SK-N-SH (cell line): ENCODE results near the gene SPRED2. TPM values are rescaled to one million over a fixed set of nuclear protein-coding genes. Genes with fewer than 3 reads are reported as not detected.

Experiments
- CTCF ChIA-PET: fragments of 300-600, 350-600 bp; formaldehyde crosslinking; extraction: SDS; loops from one replicate; lab custom pipeline; 2021; lab: Yijun Ruan, JAX
- POLR2A ChIA-PET: fragments of 350-600 bp; sonication (Branson Sonifier 250); formaldehyde crosslinking; extraction: SDS; loops from one replicate; lab custom pipeline; 2020; ENCODE audit warnings: antibody characterized with exemption, inconsistent platforms; lab: Yijun Ruan, JAX
- DNase-seq: peaks from one replicate; pipeline ENCODE4 v3.0.0; 2012
- H2AFZ ChIP-seq: fragments of 200-600 bp; sonication (generic); 2 replicates; pipeline ENCODE4 v1.8.1; 2016; ENCODE audit warnings: antibody characterized with exemption, mild to moderate bottlenecking, low read depth
- H3F3A ChIP-seq: fragments of 200-600 bp; sonication (generic); replicated peaks from 2 replicates; pipeline ENCODE3; 2016; ENCODE audit warnings: antibody characterized with exemption, mild to moderate bottlenecking; ENCODE audit not compliant: insufficient read depth
- H3K27ac ChIP-seq, 2 experiments: fragments of 200-500 bp in 1 of 2; fragments of 200-600 bp in 1 of 2; sonication (Bioruptor generic) in 1 of 2; sonication (generic), shearing (Covaris generic) in 1 of 2; 2 replicates each; pipeline versions ENCODE4 v1.5.1 to v1.6.1; 2014 to 2016; ENCODE audit warnings: low read depth in 2 of 2, inconsistent platforms in 1 of 2, low read length in 1 of 2, mild to moderate bottlenecking in 1 of 2, mixed read lengths in 1 of 2
- H3K27me3 ChIP-seq: fragments of 200-600 bp; sonication (generic), shearing (Covaris generic); 2 replicates; pipeline ENCODE4 v1.6.1; 2016; ENCODE audit warnings: mixed run types; ENCODE audit not compliant: insufficient read depth
- H3K36me3 ChIP-seq, 2 experiments: fragments of 200-500 bp in 1 of 2; fragments of 200-600 bp in 1 of 2; sonication (Bioruptor generic) in 1 of 2; sonication (generic) in 1 of 2; replicated peaks in 1 of 2; 2 replicates each; pipeline versions ENCODE3 to v1.5.1; 2014 to 2016; ENCODE audit warnings: low read length in 1 of 2, mild to moderate bottlenecking in 1 of 2; ENCODE audit not compliant: insufficient read depth in 2 of 2, control insufficient read depth in 1 of 2
- H3K4me1 ChIP-seq, 2 experiments: fragments of 200-500 bp in 1 of 2; fragments of 200-600 bp in 1 of 2; sonication (Bioruptor generic) in 1 of 2; sonication (generic), shearing (Covaris generic) in 1 of 2; 2 replicates each; pipeline versions ENCODE4 v1.5.1 to v1.6.1; 2014 to 2016; ENCODE audit warnings: low read depth in 1 of 2, low read length in 1 of 2, mixed run types in 1 of 2; ENCODE audit not compliant: insufficient read depth in 2 of 2, control insufficient read depth in 1 of 2
- H3K4me2 ChIP-seq: fragments of 200-600 bp; sonication (generic), shearing (Covaris generic); 2 replicates; pipeline ENCODE4 v1.6.1; 2017; ENCODE audit warnings: mixed run types
- H3K4me3 ChIP-seq, 2 experiments: fragments of 200-500 bp in 1 of 2; fragments of 200-600 bp in 1 of 2; sonication (Bioruptor generic) in 1 of 2; sonication (generic), shearing (Covaris generic) in 1 of 2; 2 replicates each; pipeline versions ENCODE4 v1.5.1 to v1.8.1; 2014 to 2016; ENCODE audit warnings: low read depth in 2 of 2, inconsistent platforms in 1 of 2, low read length in 1 of 2, mild to moderate bottlenecking in 1 of 2, mixed read lengths in 1 of 2, moderate library complexity in 1 of 2
- H3K79me2 ChIP-seq: fragments of 200-600 bp; sonication (generic); 2 replicates; pipeline ENCODE4 v1.8.1; 2017; ENCODE audit warnings: mild to moderate bottlenecking; ENCODE audit not compliant: insufficient read depth
- H3K9ac ChIP-seq: fragments of 200-600 bp; sonication (generic); 2 replicates; pipeline ENCODE4 v1.6.1; 2017; ENCODE audit warnings: mixed run types
- H3K9me2 ChIP-seq: fragments of 200-600 bp; sonication (generic); 2 replicates; pipeline ENCODE4 v1.6.1; 2017; ENCODE audit warnings: mixed run types
- H3K9me3 ChIP-seq: fragments of 200-600 bp; sonication (generic); 2 replicates; pipeline ENCODE4 v1.6.1; 2017; ENCODE audit warnings: mixed run types, mild to moderate bottlenecking, moderate library complexity
- H4K20me1 ChIP-seq: fragments of 200-600 bp; sonication (generic); 2 replicates; pipeline ENCODE4 v1.6.1; 2017; ENCODE audit warnings: mild to moderate bottlenecking, mixed run types; ENCODE audit not compliant: insufficient read depth
- CTCF ChIP-seq: fragments of 200-600 bp; sonication (generic); IDR thresholded peaks from 2 replicates; pipeline ENCODE4 v1.6.1; 2017; ENCODE audit warnings: antibody characterized with exemption, mild to moderate bottlenecking, moderate library complexity
- EP300 ChIP-seq, 2 experiments: IDR thresholded peaks; 2 replicates each; pipeline versions ENCODE4 v1.4.0 to v1.6.1; 2012; ENCODE audit warnings: borderline replicate concordance in 1 of 2, low read depth in 1 of 2, low read length in 1 of 2
- EZH2phosphoT487 ChIP-seq: fragments of 200-600 bp; sonication (generic); IDR thresholded peaks from 2 replicates; pipeline ENCODE4 v1.6.1; 2017; ENCODE audit warnings: low read depth, mixed run types, mild to moderate bottlenecking, antibody characterized with exemption, moderate library complexity, borderline replicate concordance
- FOXJ3 ChIP-seq: sonication (generic); formaldehyde crosslinking; IDR thresholded peaks from 2 replicates; pipeline ENCODE4 v1.5.1; 2020; ENCODE audit warnings: mild to moderate bottlenecking, missing genetic modification reagents
- FOXM1 ChIP-seq: IDR thresholded peaks from 2 replicates; pipeline ENCODE4 v1.4.0; 2012; ENCODE audit warnings: low read depth, mild to moderate bottlenecking
- GATA2 ChIP-seq: sonication (generic); formaldehyde crosslinking; IDR thresholded peaks from 2 replicates; pipeline ENCODE4 v1.5.0; 2020; ENCODE audit warnings: mild to moderate bottlenecking, missing genetic modification reagents
- NRF1 ChIP-seq: IDR thresholded peaks from 2 replicates; pipeline ENCODE4 v1.6.1; 2012; ENCODE audit warnings: low read depth, mild to moderate bottlenecking, low read length
- PBX3 ChIP-seq: IDR thresholded peaks from 2 replicates; pipeline ENCODE4; 2012
- POLR2AphosphoS5 ChIP-seq: IDR thresholded peaks from 2 replicates; pipeline ENCODE4 v1.6.1; 2012; ENCODE audit warnings: low read depth, low read length
- RCOR1 ChIP-seq: fragments of 150-350 bp; IDR thresholded peaks from 2 replicates; pipeline ENCODE4 v1.6.1; 2017; ENCODE audit warnings: antibody characterized with exemption, low read length
- SIN3A ChIP-seq: IDR thresholded peaks from 2 replicates; pipeline ENCODE4 v1.6.1; 2012; ENCODE audit warnings: low read depth, mild to moderate bottlenecking, low read length, moderate library complexity, borderline replicate concordance
- TCF12 ChIP-seq: IDR thresholded peaks from 2 replicates; pipeline ENCODE4 v1.4.0; 2012
- USF2 ChIP-seq: fragments of 150-350 bp; IDR thresholded peaks from 2 replicates; pipeline ENCODE4 v1.6.1; 2017; ENCODE audit warnings: antibody characterized with exemption, low read length, low read depth, borderline replicate concordance
- YY1 ChIP-seq: IDR thresholded peaks from 2 replicates; pipeline ENCODE4 v1.4.0; 2012; ENCODE audit warnings: low read depth, mild to moderate bottlenecking
- WGBS: methylation state at CpG from one replicate; pipeline ENCODE4 v1.1.6; 2017; ENCODE audit warnings: low lambda C conversion rate; 5-methylcytosine and 5-hydroxymethylcytosine counted together
- polyA plus RNA-seq, 3 experiments: library from polyadenylated mRNA; depleted of rRNA; stranded (reverse); fragments of >200 nt; gene quantifications; 2 replicates each; pipeline ENCODE4 v1.2.3, GENCODE V29; 2012
- TF ChIP-seq, protein P1 (sequence below): IDR thresholded peaks from 2 replicates; pipeline ENCODE4 v1.4.0; 2012; ENCODE audit warnings: low read depth, borderline replicate concordance
- TF ChIP-seq, protein P2 (sequence below): IDR thresholded peaks from 2 replicates; pipeline ENCODE4 v1.4.0; 2012; ENCODE audit warnings: low read depth

The SPRED2 gene
- polyA plus RNA-seq, 1 of the 3 experiments (the other 2 are of a cell fraction) = 21.9 TPM

DNA sequence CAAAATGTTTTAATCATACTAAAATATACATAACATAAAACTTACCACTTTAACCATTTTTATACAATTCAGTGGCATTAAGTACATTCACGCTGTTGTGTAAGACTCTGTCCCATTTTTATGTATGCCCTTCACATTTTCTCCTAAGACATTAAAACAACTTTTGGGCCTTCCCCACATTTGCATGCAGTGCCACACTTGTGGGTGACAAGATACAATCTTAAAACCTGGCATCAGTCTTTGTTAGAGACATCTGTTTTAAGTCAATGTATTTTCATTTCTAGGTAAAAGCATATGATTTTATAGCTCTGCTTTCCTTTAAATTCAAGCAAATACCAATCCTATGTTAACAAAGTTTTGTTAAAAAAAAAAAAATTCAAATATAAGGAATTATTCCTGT is 17.3 kb downstream of the SPRED2 start:
- Histone ChIP-seq H3K9me2 (no peaks in the 10 kb centered on the region), H3K4me3 (no peak overlapping the region), H4K20me1 (peaks cover 97% of the 10 kb centered on the region), H3K36me3 (no peaks in the 10 kb centered on the region), H3K9ac (no peak overlapping the region), H3K4me2 (no peak overlapping the region), H3K27ac (peak overlapping the region in 1 of 2 experiments; percentile 35; a peak in 2 of 4 replicates), H3K9me3 (no peaks in the 10 kb centered on the region), H3K4me1 (peaks cover 18 to 34% of the 10 kb centered on the region in 2 experiments; a peak in 2 of 4 replicates)
- CTCF ChIA-PET = interaction anchor here (1.2 to 3.2 kb wide), 4 partner anchors 19 to 152 kb away, joined by 4 to 13 read pairs (median 5); no protein-coding TSS in a partner anchor
- WGBS = 90% methylated on average over 1 of the region's 1 CpG
- TF ChIP-seq, protein P1, sequence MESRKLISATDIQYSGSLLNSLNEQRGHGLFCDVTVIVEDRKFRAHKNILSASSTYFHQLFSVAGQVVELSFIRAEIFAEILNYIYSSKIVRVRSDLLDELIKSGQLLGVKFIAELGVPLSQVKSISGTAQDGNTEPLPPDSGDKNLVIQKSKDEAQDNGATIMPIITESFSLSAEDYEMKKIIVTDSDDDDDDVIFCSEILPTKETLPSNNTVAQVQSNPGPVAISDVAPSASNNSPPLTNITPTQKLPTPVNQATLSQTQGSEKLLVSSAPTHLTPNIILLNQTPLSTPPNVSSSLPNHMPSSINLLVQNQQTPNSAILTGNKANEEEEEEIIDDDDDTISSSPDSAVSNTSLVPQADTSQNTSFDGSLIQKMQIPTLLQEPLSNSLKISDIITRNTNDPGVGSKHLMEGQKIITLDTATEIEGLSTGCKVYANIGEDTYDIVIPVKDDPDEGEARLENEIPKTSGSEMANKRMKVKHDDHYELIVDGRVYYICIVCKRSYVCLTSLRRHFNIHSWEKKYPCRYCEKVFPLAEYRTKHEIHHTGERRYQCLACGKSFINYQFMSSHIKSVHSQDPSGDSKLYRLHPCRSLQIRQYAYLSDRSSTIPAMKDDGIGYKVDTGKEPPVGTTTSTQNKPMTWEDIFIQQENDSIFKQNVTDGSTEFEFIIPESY = no peak
- TF ChIP-seq EZH2phosphoT487 (no peak), EP300 (IDR thresholded peaks at IDR 0.05; ENCODE audit: borderline replicate concordance in 1 of 2, low read depth in 1 of 2, low read length in 1 of 2) (peak in 1 of 2 experiments; percentile 14; a peak in 1 of 4 replicates), GATA2 (CRISPR knock-in tag) (peak; percentile 78), TCF12 (peak; percentile 33; the same call in 1 of the 2 replicates), RCOR1 (0 out of 2 replicates have a peak, but pooled peaks have one; percentile 27)
- TF ChIP-seq, all 33 proteins: peak for 4
- peaks cover 4% of the 10 kb centered on the region for H3F3A ChIP-seq
- H3K79me2 ChIP-seq = peaks cover 97% of the 10 kb centered on the region
- POLR2A ChIA-PET = no interaction called here
- no peaks in the 10 kb centered on the region for H3K27me3 ChIP-seq
- H2AFZ ChIP-seq = no peak overlapping the region
- DNase-seq = peak; percentile 37

- DNase-seq = no peak
- peaks cover 4% of the 10 kb centered on the region for H3F3A ChIP-seq
- no peak overlapping the region for H3K4me3 ChIP-seq
- H3K36me3 ChIP-seq = no peaks in the 10 kb centered on the region
- H3K27ac ChIP-seq = no peak overlapping the region; a peak in 2 of 4 replicates
- H3K79me2 ChIP-seq = peaks cover 98% of the 10 kb centered on the region
- no peaks in the 10 kb centered on the region for H3K9me3 ChIP-seq
- H3K4me1 ChIP-seq = peaks cover 18 to 34% of the 10 kb centered on the region in 2 experiments; a peak in 2 of 4 replicates
- ChIA-PET POLR2A (no interaction called here), CTCF (interaction anchor here (3.2 kb wide), 1 partner anchor 148 kb away, joined by 13 read pairs; no protein-coding TSS in a partner anchor)
- no peak overlapping the region for H3K9ac ChIP-seq
- 73% methylated on average over 2 of the region's 2 CpGs for WGBS
- no peaks in the 10 kb centered on the region for H3K27me3 ChIP-seq
- no peak overlapping the region for H3K4me2 ChIP-seq
- no peaks in the 10 kb centered on the region for H3K9me2 ChIP-seq
- H2AFZ ChIP-seq = no peak overlapping the region
- peaks cover 99% of the 10 kb centered on the region for H4K20me1 ChIP-seq
- TF ChIP-seq SIN3A (no peak), USF2 (no peak), CTCF (no peak), NRF1 (no peak), PBX3 (no peak), FOXJ3 (CRISPR knock-in tag) (no peak), YY1 (no peak), FOXM1 (no peak), POLR2AphosphoS5 (no peak), RCOR1 (no peak)
- TF ChIP-seq, protein P1 = no peak
- TF ChIP-seq, protein P2, sequence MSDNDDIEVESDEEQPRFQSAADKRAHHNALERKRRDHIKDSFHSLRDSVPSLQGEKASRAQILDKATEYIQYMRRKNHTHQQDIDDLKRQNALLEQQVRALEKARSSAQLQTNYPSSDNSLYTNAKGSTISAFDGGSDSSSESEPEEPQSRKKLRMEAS = no peak
These were observed 18.8 kb downstream of the SPRED2 start for GRCh38 chr2:65413610-65414009.
